Brain microvascular endothelial cell (primary cell): ENCODE data around the gene PIGM.
A peak's percentile ranks its signal among the peaks of the same experiment; 100 is the strongest.

Experiments
- DNase-seq: peaks from one replicate; pipeline ENCODE4 v3.0.0-alpha.2; 2020
- H3K27ac ChIP-seq: fragments of 250-450 bp; sonication (Bioruptor Pico); 2 replicates; pipeline ENCODE4 v1.5.1; 2020; ENCODE audit warnings: mild to moderate bottlenecking, moderate library complexity
- H3K27me3 ChIP-seq: fragments of 250-450 bp; sonication (Bioruptor Pico); replicated peaks from 2 replicates; pipeline ENCODE4 v1.5.1; 2020; ENCODE audit warnings: mild to moderate bottlenecking
- H3K36me3 ChIP-seq: fragments of 250-450 bp; sonication (Bioruptor Pico); replicated peaks from 2 replicates; pipeline ENCODE4 v1.5.1; 2020; ENCODE audit warnings: mild to moderate bottlenecking
- H3K4me3 ChIP-seq: 2 replicates; pipeline ENCODE4 v1.5.1; 2011; ENCODE audit warnings: low read depth, mild to moderate bottlenecking, control low read depth, low read length, moderate library complexity
- in situ Hi-C: cut with HindIII; loops from 2 replicates; pipeline ENCODE4 v1.10.0; 2017; ENCODE audit warnings: low sequenced_read_pairs, low pct_ligation_motif_present
- TF ChIP-seq, protein P1 (sequence below): IDR thresholded peaks from 2 replicates; pipeline ENCODE4 v1.5.1; 2011; ENCODE audit warnings: low read depth, mild to moderate bottlenecking, moderate library complexity, low read length, control low read depth, inconsistent platforms; ENCODE audit errors: missing control alignments

Gene PIGM

DNA sequence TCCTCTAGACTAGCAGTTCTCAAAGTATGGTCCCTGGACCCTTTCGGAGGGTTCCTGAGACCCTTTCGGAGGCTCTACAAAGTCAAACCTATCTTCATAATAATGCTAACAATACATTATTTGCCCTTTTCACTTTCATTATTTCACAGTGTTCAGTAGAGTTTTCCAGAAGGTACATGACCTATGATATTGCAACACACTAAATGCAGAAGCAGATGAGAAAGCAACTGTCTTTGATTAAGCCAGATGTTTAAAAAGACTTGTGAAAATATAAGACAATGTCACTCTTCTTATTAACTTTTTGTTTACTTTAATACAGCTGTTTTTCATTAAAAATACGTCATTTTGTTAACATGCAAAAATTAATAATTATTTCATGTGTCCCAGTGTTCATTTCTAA, 32.4 kb upstream of the PIGM start:
- in situ Hi-C loops: no loop called here
- H3K27ac ChIP-seq: no peak overlapping the region
- no peak overlapping the region for H3K4me3 ChIP-seq
- TF ChIP-seq, protein P1, sequence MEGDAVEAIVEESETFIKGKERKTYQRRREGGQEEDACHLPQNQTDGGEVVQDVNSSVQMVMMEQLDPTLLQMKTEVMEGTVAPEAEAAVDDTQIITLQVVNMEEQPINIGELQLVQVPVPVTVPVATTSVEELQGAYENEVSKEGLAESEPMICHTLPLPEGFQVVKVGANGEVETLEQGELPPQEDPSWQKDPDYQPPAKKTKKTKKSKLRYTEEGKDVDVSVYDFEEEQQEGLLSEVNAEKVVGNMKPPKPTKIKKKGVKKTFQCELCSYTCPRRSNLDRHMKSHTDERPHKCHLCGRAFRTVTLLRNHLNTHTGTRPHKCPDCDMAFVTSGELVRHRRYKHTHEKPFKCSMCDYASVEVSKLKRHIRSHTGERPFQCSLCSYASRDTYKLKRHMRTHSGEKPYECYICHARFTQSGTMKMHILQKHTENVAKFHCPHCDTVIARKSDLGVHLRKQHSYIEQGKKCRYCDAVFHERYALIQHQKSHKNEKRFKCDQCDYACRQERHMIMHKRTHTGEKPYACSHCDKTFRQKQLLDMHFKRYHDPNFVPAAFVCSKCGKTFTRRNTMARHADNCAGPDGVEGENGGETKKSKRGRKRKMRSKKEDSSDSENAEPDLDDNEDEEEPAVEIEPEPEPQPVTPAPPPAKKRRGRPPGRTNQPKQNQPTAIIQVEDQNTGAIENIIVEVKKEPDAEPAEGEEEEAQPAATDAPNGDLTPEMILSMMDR: no peak
- H3K27me3 ChIP-seq: peaks cover 12% of the 10 kb centered on the region
- DNase-seq: no peak
- no peaks in the 10 kb centered on the region for H3K36me3 ChIP-seq

GRCh38 chr1:160063176-160063575, 31.4 kb upstream of the PIGM start:
- TF ChIP-seq, protein P1: no peak
- no peak for DNase-seq
- no peak overlapping the region for H3K4me3 ChIP-seq
- H3K27ac ChIP-seq: no peak overlapping the region
- no peaks in the 10 kb centered on the region for H3K36me3 ChIP-seq
- H3K27me3 ChIP-seq: peaks cover 11% of the 10 kb centered on the region
- in situ Hi-C loops: no loop called here

DNA sequence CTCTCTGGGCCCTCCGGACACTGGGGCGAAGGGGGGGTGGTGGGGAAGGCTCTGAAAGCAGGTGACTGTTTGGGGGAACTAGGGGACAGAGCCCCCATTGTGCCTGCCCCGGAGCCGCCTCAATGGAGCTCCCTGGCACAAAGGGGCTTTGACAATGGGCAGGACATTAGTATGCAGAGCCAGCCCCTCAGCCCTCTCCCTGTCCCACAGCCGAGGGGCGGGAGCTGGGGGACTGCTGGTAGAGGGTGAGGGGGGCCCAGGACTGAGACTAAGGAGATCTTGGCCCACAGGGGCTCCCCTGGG, 30.4 kb upstream of the PIGM start:
- peaks cover 10% of the 10 kb centered on the region for H3K27me3 ChIP-seq
- TF ChIP-seq, protein P1: no peak
- no peak overlapping the region for H3K4me3 ChIP-seq
- no peak overlapping the region for H3K27ac ChIP-seq
- no peaks in the 10 kb centered on the region for H3K36me3 ChIP-seq
- in situ Hi-C loops: no loop called here
- no peak for DNase-seq

GRCh38 chr1:160061369-160062229, 29.8 kb upstream of the PIGM start:
- in situ Hi-C loops: no loop called here
- DNase-seq: no peak
- TF ChIP-seq, protein P1: no peak

GRCh38 chr1:160058087-160058486, 26.3 kb upstream of the PIGM start:
- no peaks in the 10 kb centered on the region for H3K36me3 ChIP-seq
- H3K4me3 ChIP-seq: no peak overlapping the region
- TF ChIP-seq, protein P1: peak; percentile 59
- peaks cover 9% of the 10 kb centered on the region for H3K27me3 ChIP-seq
- DNase-seq: no peak
- in situ Hi-C loops: no loop called here
- no peak overlapping the region for H3K27ac ChIP-seq

More at GRCh38 chr1:160061369-160062229, 29.8 kb upstream of the PIGM start:
- no peaks in the 10 kb centered on the region for H3K36me3 ChIP-seq
- H3K27me3 ChIP-seq: peaks cover 10% of the 10 kb centered on the region
- no peak overlapping the region for H3K27ac ChIP-seq
- no peak overlapping the region for H3K4me3 ChIP-seq

- no peaks in the 10 kb centered on the region for H3K36me3 ChIP-seq
- in situ Hi-C loops: no loop called here
- DNase-seq: no peak
- peaks cover 6% of the 10 kb centered on the region for H3K27me3 ChIP-seq
- no peak overlapping the region for H3K27ac ChIP-seq
- H3K4me3 ChIP-seq: no peak overlapping the region
- TF ChIP-seq, protein P1: no peak
Measured at GRCh38 chr1:160056648-160057169, 24.9 kb upstream of the PIGM start.
